Prostate gland (tissue), 2 donors: Measurements from ENCODE around the gene UBAC1. TPM values are rescaled to one million over a fixed set of nuclear protein-coding genes. Genes with fewer than 3 reads are reported as not detected.

Experiments used
- DNase-seq: peaks from one replicate; pipeline ENCODE4 v3.0.0-alpha.2; 2019; ENCODE audit warnings: low spot score
- H3K27ac ChIP-seq, 2 donors: fragments of 200-600 bp; sonication (generic); 2 replicates each; pipeline ENCODE4 v1.5.1; 2017 to 2019
- H3K27me3 ChIP-seq: fragments of 200-600 bp; sonication (generic); replicated peaks from 2 replicates; pipeline ENCODE4 v1.5.1; 2019; ENCODE audit not compliant: insufficient read depth
- H3K36me3 ChIP-seq, 2 donors: fragments of 200-600 bp; sonication (generic); 1 replicate in 1 of 2; 2 replicates in 1 of 2; pipeline versions ENCODE4 v1.5.1 to v1.8.1; 2017 to 2019
- H3K4me1 ChIP-seq: fragments of 200-600 bp; sonication (generic); replicated peaks from 2 replicates; pipeline ENCODE4 v1.5.1; 2019
- H3K4me3 ChIP-seq, 2 donors: fragments of 200-600 bp; sonication (generic); 2 replicates each; pipeline ENCODE4 v1.5.1; 2017 to 2019
- H3K9me3 ChIP-seq: fragments of 200-600 bp; sonication (generic); 2 replicates; pipeline ENCODE4 v1.5.1; 2017
- CTCF ChIP-seq, 4 experiments: fragments of 200-600 bp in 2 of 4; fragments of 450-650 bp in 2 of 4; sonication (generic) in 2 of 4; IDR thresholded peaks; 1 replicate in 3 of 4; 2 replicates in 1 of 4; pipeline ENCODE4 v1.5.1; 2016 to 2019; ENCODE audit warnings: antibody characterized with exemption in 4 of 4, mild to moderate bottlenecking in 2 of 4, moderate library complexity in 2 of 4
- POLR2A ChIP-seq: fragments of 450-650 bp; IDR thresholded peaks from one replicate; pipeline ENCODE4 v1.6.1; 2016; ENCODE audit warnings: antibody characterized with exemption, mild to moderate bottlenecking
- POLR2AphosphoS5 ChIP-seq: sonication (generic); formaldehyde crosslinking; IDR thresholded peaks from one replicate; pipeline ENCODE4 v1.6.1; 2017; ENCODE audit warnings: antibody characterized with exemption
- WGBS: methylation state at CpG from one replicate; pipeline ENCODE4 v1.1.5; 2018; 5-methylcytosine and 5-hydroxymethylcytosine counted together
- intact Hi-C: fragments of 100-400 bp; cut with DNase I; formaldehyde crosslinking; loops from one replicate; pipeline ENCODE4 v1.14.2; 2022
- total RNA-seq, 2 donors: library from RNA; depleted of rRNA; stranded (reverse); fragments of >200 nt; gene quantifications; one replicate each; pipeline ENCODE4 v1.1.0, GENCODE V29; 2016

Gene UBAC1
- total RNA-seq, 2 donors from 2014 or later = 53.7 to 59.1 TPM

GRCh38 chr9:136004219-136004618 is 43.0 kb upstream of the UBAC1 start:
- no peaks in the 10 kb centered on the region for H3K9me3 ChIP-seq
- H3K4me1 ChIP-seq = no peaks in the 10 kb centered on the region
- no peaks in the 10 kb centered on the region for H3K27me3 ChIP-seq
- TF ChIP-seq CTCF (IDR thresholded peaks at IDR 0.05) = no peak
- TF ChIP-seq POLR2AphosphoS5 = no peak
- no peak for TF ChIP-seq POLR2A
- no peak for DNase-seq
- intact Hi-C loops = no loop called here
- WGBS = 81% methylated on average over 9 of the region's 9 CpGs
- no peak overlapping the region for H3K4me3 ChIP-seq
- no peak overlapping the region for H3K27ac ChIP-seq
- no peaks in the 10 kb centered on the region for H3K36me3 ChIP-seq

- DNase-seq = no peak
- Histone ChIP-seq H3K27me3 (no peaks in the 10 kb centered on the region), H3K4me3 (no peak overlapping the region), H3K36me3 (no peaks in the 10 kb centered on the region), H3K27ac (no peak overlapping the region), H3K9me3 (no peaks in the 10 kb centered on the region), H3K4me1 (no peaks in the 10 kb centered on the region)
- 31% methylated on average over 15 of the region's 15 CpGs for WGBS
- TF ChIP-seq POLR2AphosphoS5 (no peak), CTCF (IDR thresholded peaks at IDR 0.05) (no peak), POLR2A (no peak)
- intact Hi-C loops = no loop called here
These were observed 42.4 kb upstream of the UBAC1 start for GRCh38 chr9:136003411-136004218.

DNA sequence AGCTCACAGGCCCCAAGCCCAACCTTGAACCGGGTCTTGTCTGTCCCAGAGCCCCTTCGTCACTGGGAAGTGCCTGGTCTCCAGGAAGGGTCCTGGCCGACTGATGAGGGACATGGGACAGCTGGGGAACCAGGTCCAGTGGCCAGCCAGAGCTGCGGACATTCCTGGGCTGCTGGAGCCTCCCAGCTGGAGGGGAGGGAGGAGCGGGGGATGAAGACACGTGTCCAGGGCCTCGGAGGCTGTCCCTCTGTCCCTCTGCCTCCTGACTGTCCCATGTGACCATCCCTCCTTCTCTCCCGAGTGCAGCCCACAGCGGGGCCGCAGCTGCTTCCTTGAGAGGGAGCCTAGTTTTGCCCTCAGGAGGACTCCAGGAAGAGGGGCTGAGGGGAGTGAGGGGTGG is 41.7 kb upstream of the UBAC1 start:
- WGBS = 48% methylated on average over 10 of the region's 10 CpGs
- intact Hi-C loops = no loop called here

DNA sequence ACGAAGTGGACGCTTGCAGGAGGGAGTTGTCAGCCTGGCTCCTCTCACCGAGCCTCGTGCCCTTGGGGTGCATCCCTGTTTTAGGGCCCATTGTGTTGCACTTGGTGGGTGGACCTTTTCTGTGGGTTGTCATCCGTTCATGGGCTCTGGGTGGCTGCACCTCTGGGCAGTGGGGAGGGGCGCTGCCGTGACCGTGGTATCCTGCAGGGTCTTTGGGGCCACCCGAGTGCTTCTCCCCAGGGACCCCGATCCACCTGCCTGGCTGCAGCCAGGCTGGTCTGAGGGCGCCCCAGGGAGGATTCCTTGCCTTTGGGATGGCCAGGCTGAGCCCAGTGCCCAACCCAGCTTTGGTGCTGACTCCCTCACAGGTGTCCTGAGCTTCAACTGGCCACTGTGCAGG is 41.0 kb upstream of the UBAC1 start:
- TF ChIP-seq POLR2AphosphoS5 = no peak
- intact Hi-C loops = no loop called here
- Histone ChIP-seq H3K9me3 (no peaks in the 10 kb centered on the region), H3K4me1 (no peaks in the 10 kb centered on the region), H3K27ac (no peak overlapping the region), H3K27me3 (no peaks in the 10 kb centered on the region), H3K36me3 (no peaks in the 10 kb centered on the region), H3K4me3 (no peak overlapping the region)
- no peak for DNase-seq
- 92% methylated on average over 11 of the region's 11 CpGs for WGBS

More for the DNA sequence above, 41.7 kb upstream of the UBAC1 start:
- Histone ChIP-seq H3K27me3 (no peaks in the 10 kb centered on the region), H3K4me1 (no peaks in the 10 kb centered on the region), H3K36me3 (no peaks in the 10 kb centered on the region), H3K27ac (no peak overlapping the region), H3K9me3 (no peaks in the 10 kb centered on the region), H3K4me3 (no peak overlapping the region)
- no peak for DNase-seq
- TF ChIP-seq POLR2A (no peak), CTCF (IDR thresholded peaks at IDR 0.05) (no peak), POLR2AphosphoS5 (no peak)

GRCh38 chr9:136001231-136001630 is 40.1 kb upstream of the UBAC1 start:
- no peak overlapping the region for H3K27ac ChIP-seq
- no peak for TF ChIP-seq POLR2AphosphoS5
- no peak for TF ChIP-seq POLR2A
- TF ChIP-seq CTCF (IDR thresholded peaks at IDR 0.05) = no peak
- no peaks in the 10 kb centered on the region for H3K27me3 ChIP-seq
- no peaks in the 10 kb centered on the region for H3K4me1 ChIP-seq
- intact Hi-C loops = no loop called here
- H3K9me3 ChIP-seq = no peaks in the 10 kb centered on the region
- no peaks in the 10 kb centered on the region for H3K36me3 ChIP-seq
- 55% methylated on average over 18 of the region's 18 CpGs for WGBS
- no peak for DNase-seq
- no peak overlapping the region for H3K4me3 ChIP-seq
